Measurements from ENCODE around the gene HMGN3.

HMGN3 gene

DNA sequence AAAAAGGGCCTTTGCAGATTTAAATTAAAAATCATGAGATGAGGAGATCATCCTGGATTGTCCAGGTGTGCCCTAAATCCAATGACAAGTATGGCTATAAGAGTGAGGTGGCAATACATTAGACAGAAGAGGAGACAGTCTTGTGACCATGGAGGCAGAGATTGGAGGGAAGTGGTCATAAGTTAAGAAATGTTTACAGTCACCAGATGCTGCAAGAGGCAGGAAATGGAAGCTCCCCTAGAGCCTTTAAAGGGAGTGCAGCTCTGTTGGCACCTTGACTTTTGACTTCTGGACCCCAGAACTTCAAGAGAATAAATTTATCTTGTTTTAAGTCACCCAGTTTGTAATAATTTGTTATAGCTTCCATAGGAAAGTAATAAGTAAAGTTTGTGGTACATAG lies 61.1 kb downstream of the HMGN3 start:
- DNase-seq, result no peak

DNA sequence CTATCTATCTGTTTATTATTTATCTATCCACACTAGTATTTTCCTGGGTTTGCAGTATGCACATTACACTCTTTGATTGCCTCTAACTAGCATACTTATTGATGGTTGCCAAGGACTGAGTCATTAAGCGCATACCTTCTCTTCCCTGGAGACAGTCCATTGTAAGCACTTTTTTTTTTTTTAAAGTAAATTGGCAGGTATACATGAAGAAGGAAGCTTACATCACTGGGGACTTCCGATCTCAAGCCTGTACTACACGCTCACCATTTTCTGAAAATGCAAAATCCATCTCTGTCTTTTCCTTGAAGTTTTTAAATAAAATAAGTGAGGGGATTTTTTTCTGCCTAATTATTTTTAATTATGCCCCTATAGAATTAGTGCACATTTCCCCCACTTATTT lies 63.5 kb downstream of the HMGN3 start:
- no peak for DNase-seq

DNA sequence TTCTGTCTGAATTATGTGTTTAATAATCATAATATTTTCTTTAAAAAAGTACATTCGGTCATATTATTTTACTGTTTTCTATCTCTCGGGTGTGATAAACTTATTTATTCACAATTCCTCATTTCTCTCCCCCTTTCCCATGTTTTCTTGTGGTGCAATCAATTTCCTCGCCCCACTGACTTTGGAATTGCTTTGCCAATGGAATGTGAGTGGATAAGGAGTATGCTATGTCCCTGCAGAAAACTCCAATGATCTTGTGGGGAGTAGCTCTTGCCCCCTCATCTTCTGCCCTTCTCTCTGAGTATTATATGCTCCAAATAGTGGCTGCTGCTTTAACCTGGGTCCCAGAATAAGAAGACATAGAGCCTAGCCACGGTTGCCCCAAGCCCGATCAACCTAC lies 64.1 kb downstream of the HMGN3 start:
- DNase-seq, result no peak

DNA sequence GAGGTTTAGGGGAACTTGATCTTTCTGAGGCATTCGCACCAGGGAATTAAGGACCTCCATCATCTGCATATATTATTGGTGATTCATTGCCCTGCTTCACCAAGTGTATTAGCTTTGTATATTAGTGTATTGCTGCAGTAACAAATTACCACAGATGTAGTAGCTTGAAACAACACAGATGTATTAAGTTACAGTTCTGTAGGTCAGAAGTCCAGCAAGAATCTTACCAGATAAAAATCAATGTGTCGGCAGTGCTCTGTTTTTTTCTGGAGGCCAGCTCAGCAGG lies 65.8 kb downstream of the HMGN3 start:
- no peak for DNase-seq

DNA sequence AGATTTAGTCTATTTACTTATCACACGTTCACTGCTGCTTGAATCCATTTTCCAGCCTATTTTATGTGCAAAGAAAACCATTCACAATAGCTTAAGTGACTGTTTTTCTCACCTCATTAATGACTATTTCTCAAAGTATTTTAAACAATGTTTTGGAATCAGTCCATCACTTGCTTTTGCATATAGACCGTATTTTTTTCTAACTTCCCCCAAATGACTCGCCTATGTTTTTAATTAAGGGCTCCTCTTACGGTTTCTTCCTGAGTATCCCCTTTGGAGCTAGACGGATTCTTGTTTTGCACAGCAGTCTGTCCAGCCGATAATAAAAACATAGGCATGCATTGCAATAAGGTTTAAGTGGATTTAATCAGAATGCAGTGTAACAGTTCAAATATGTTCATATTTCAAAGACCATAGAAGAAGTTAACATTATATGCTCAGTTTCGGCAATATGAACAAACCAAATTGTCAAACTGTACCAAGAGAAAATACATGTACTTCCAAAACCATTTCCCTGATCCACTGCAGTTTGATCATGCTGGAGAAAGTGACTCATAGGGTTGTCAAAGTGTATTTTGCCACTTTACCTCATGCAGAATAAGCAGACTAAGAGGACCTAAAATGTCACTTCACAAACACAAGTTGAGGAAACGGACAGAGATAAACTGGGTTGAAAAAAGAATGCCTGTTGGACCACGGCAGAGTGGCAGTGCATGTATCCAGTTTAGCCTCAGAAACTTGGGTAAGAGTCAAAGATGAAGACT lies 66.4 kb downstream of the HMGN3 start:
- no peak for DNase-seq

DNA sequence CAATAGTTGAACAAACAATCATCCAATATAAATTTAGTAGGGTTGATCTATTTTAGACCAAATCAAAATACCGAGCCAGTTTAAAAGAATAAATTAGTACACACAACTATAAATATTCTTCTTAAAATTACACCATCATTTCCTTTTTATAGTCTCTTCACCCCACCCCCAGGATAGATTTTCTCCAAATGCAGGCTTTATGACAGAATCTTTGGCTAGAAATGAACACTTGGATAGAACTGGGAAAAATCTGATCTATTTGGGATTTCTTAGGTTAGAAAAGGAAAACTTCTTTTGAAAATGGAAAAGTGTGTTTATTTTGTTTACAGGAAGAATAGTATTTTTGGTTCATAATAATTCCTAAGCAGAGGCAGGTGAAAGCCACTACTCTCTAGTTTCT lies 74.6 kb downstream of the HMGN3 start:
- DNase-seq, result no peak

DNA sequence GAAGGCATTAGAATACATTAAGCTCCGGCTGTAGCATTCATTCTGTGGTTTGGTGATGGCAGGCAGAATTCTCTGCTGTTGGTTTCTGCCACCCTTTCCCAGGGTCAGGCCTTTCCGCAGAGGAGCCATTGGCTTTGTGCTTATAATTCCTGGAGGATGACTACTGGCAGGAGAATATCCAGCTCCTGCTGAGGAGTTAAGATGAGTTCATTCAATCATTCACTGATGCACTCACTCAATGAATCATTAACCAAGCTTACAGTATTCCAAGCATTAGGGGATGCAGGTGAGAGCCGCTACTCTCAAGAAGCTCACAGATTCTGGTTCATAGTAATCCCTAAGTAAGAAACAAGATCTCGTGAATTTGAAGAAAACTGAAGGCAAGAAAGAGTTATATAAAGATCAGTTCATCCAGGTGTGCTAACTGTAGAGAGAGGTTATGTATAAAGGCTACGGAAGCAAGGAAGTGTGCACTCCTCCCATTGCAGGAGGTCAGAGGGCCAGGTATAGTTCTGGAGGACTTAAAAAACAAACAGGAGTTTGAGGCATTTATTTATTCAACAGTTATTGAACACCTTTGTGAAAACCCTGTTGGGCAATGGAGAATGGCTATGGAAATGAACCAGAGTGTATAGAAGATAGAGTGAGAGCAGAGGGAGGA lies 75.5 kb downstream of the HMGN3 start:
- no peak for DNase-seq

DNA sequence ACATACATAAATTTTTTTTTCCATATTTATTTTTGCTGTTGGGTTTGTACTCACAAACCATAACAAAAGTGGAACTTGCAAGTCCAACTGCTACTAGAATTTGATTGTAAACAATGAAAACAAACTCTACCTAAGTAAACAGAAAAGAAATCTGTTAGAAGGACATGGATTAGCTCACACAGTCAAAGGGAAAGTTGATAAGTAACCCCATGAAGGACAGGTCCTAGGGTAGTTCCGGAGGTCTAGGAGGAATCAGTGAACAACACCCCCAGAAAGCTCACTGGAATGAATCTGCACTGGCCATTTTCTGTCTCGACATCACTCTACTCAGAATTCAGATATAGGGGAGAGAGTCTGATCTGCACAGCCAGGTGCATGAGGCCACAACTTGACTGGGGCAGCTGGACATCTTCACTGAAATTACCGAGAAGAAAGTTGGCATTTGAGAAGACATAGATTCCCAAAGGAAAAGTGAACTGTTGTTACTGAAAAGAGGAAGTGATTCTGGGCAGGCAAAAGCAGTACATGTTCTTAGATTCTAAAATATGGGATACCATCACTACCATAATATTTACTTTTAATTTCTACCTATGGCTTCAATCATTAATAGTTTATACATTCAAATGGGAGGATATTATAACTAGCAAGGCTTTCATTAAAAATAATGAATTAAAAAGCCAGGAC lies 76.4 kb downstream of the HMGN3 start:
- DNase-seq, result no peak

DNA sequence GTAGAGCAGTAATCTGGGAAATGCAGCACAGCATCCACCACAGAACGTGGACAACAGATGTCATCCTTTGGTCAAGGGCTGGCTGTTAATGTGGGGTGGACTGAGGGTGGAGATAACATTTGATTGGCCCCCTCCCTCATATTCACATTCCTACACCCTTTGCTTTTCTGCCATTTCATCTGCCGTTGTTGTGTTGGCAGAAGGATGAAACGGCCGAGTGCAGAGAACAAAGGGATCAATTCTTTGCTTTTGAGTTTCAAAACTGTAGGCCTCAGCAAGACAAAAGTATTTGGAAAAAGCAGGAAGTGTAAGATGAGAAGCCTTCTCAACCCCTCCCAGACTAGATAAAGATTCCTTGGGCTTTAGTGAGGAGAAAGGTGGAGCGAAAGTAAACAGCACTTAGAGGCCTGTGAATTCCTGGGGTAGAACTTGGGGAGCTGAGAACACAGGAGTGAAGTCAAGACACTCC lies 82.2 kb downstream of the HMGN3 start:
- DNase-seq, result no peak

All from activated T-cell treated with anti-CD3 and anti-CD28 coated beads, Interleukin-2, amount 50 U/mL, for 48 hours (primary cell).